ENCODE results near the gene MEP1A.
A peak's percentile ranks its signal among the peaks of the same experiment; 100 is the strongest.

Gene MEP1A

GRCh38 chr6:46776070-46776712, 17.0 kb upstream of the MEP1A start:
- no peak for DNase-seq (ENCODE audit: low read depth)

GRCh38 chr6:46777476-46778346, 15.5 kb upstream of the MEP1A start:
- no peak for DNase-seq (ENCODE audit: low read depth)

- DNase-seq (ENCODE audit: low read depth) = peak; percentile 65
Measured at GRCh38 chr6:46781478-46782378, 11.5 kb upstream of the MEP1A start.

GRCh38 chr6:46784535-46784934, 8.7 kb upstream of the MEP1A start:
- DNase-seq (ENCODE audit: low read depth) = no peak

- no peak for DNase-seq (ENCODE audit: low read depth)
Measured at GRCh38 chr6:46787871-46788540, 5.2 kb upstream of the MEP1A start.

GRCh38 chr6:46788791-46789190, 4.4 kb upstream of the MEP1A start:
- no peak for DNase-seq (ENCODE audit: low read depth)

GRCh38 chr6:46789434-46790354, 3.5 kb upstream of the MEP1A start:
- DNase-seq (ENCODE audit: low read depth) = no peak

GRCh38 chr6:46790355-46790874, 2.8 kb upstream of the MEP1A start:
- DNase-seq (ENCODE audit: low read depth) = no peak

GRCh38 chr6:46792635-46793034, 554 bp upstream of the MEP1A start:
- no peak for DNase-seq (ENCODE audit: low read depth)

- peak; percentile 12 for DNase-seq (ENCODE audit: low read depth)
Measured at GRCh38 chr6:46794068-46794467, 879 bp downstream of the MEP1A start.

GRCh38 chr6:46795816-46796215, 2.6 kb downstream of the MEP1A start:
- no peak for DNase-seq (ENCODE audit: low read depth)

GRCh38 chr6:46796848-46797580, 3.8 kb downstream of the MEP1A start:
- no peak for DNase-seq (ENCODE audit: low read depth)

- peak; percentile 7 for DNase-seq (ENCODE audit: low read depth)
Measured at GRCh38 chr6:46799657-46800056, 6.5 kb downstream of the MEP1A start.

GRCh38 chr6:46808806-46809205, 15.6 kb downstream of the MEP1A start:
- DNase-seq (ENCODE audit: low read depth) = no peak

- peak; percentile 11 for DNase-seq (ENCODE audit: low read depth)
Measured at GRCh38 chr6:46815130-46815529, 21.9 kb downstream of the MEP1A start.

GRCh38 chr6:46816626-46817025, 23.4 kb downstream of the MEP1A start:
- DNase-seq (ENCODE audit: low read depth) = no peak

GRCh38 chr6:46819561-46819960, 26.4 kb downstream of the MEP1A start:
- DNase-seq (ENCODE audit: low read depth) = no peak

GRCh38 chr6:46821458-46821881, 28.3 kb downstream of the MEP1A start:
- no peak for DNase-seq (ENCODE audit: low read depth)

GRCh38 chr6:46828939-46829338, 35.8 kb downstream of the MEP1A start:
- no peak for DNase-seq (ENCODE audit: low read depth)

GRCh38 chr6:46832816-46833215, 39.6 kb downstream of the MEP1A start:
- DNase-seq (ENCODE audit: low read depth) = no peak
